A673 (cell line): ENCODE results near the gene CCL4. TPM values are rescaled to one million over a fixed set of nuclear protein-coding genes. Genes with fewer than 3 reads are reported as not detected.
"Not testable (repeated sequence)": the region's sequence is repeated elsewhere in the genome, so short reads cannot be mapped to it uniquely, and the experiment has no call there.

Experiments
- BruUV-seq: library from RNA; stranded (reverse); fragments of 400-500 nt; replicated peaks from 2 replicates; lab custom pipeline; 2021; lab: Mats Ljungman, UMichigan
- CTCF ChIA-PET: fragments of 300-600 bp; sonication (Branson Sonifier 250); formaldehyde crosslinking; loops from one replicate; lab custom pipeline; 2022; ENCODE audit warnings: antibody characterized with exemption; lab: Charles Lee
- POLR2A ChIA-PET: fragments of 300-600 bp; sonication (Branson Sonifier 250); formaldehyde crosslinking; loops from one replicate; lab custom pipeline; 2022; ENCODE audit warnings: antibody characterized with exemption; ENCODE audit not compliant: low non-redundant PET; lab: Charles Lee
- DNase-seq: peaks from one replicate; pipeline ENCODE4 v3.0.0-alpha.2; 2015; ENCODE audit warnings: low spot score
- H3K27ac ChIP-seq: fragments of 200-600 bp; sonication (generic); 2 replicates; pipeline ENCODE4 v1.5.1; 2016; ENCODE audit warnings: mixed run types, low read depth, mild to moderate bottlenecking, mixed read lengths, antibody characterized with exemption, low read length; ENCODE audit not compliant: poor library complexity, severe bottlenecking
- H3K27me3 ChIP-seq: fragments of 200-600 bp; sonication (generic); replicated peaks from 2 replicates; pipeline ENCODE4 v1.6.1; 2017; ENCODE audit warnings: mixed run types, low read depth, mild to moderate bottlenecking, mixed read lengths, antibody characterized with exemption, low read length; ENCODE audit not compliant: insufficient read depth, poor library complexity
- H3K36me3 ChIP-seq: fragments of 200-600 bp; sonication (generic); 2 replicates; pipeline ENCODE4 v1.6.1; 2016; ENCODE audit warnings: mixed run types, mild to moderate bottlenecking, mixed read lengths, antibody characterized with exemption, low read length; ENCODE audit not compliant: insufficient read depth, poor library complexity, severe bottlenecking
- H3K4me1 ChIP-seq: fragments of 200-600 bp; sonication (generic); 2 replicates; pipeline ENCODE4 v1.6.1; 2017; ENCODE audit warnings: mixed run types, mild to moderate bottlenecking, mixed read lengths, antibody characterized with exemption, low read length; ENCODE audit not compliant: insufficient read depth, poor library complexity, severe bottlenecking
- H3K4me3 ChIP-seq: fragments of 200-600 bp; sonication (generic); 2 replicates; pipeline ENCODE4 v1.5.1; 2016; ENCODE audit warnings: low read depth, mixed run types, mild to moderate bottlenecking, mixed read lengths, low read length; ENCODE audit not compliant: poor library complexity, severe bottlenecking
- H3K9me3 ChIP-seq: fragments of 200-600 bp; sonication (generic); 2 replicates; pipeline ENCODE4 v1.6.1; 2016; ENCODE audit warnings: mixed run types, low read depth, mild to moderate bottlenecking, mixed read lengths, antibody characterized with exemption, low read length; ENCODE audit not compliant: poor library complexity, severe bottlenecking
- EZH2 ChIP-seq: fragments of 200-600 bp; sonication (generic); IDR thresholded peaks from 2 replicates; pipeline ENCODE4 v1.6.1; 2017; ENCODE audit warnings: borderline replicate concordance, low read depth, mild to moderate bottlenecking, mixed read lengths, antibody characterized with exemption, low read length; ENCODE audit not compliant: poor library complexity, severe bottlenecking
- intact Hi-C: fragments of 100-400 bp; cut with micrococcal nuclease; formaldehyde crosslinking; loops from one replicate; pipeline ENCODE4 v1.10.0; 2022; ENCODE audit not compliant: unreplicated experiment
- total RNA-seq: library from RNA; stranded (reverse); gene quantifications from 2 replicates; pipeline ENCODE4 v1.2.3, GENCODE V29; 2021
- TF ChIP-seq, protein P1 (sequence below): fragments of 300-800, 200-600 bp; sonication (generic); conservative IDR thresholded peaks from 2 replicates; pipeline ENCODE4 v1.5.1; 2017; ENCODE audit warnings: low read depth, mild to moderate bottlenecking, antibody characterized with exemption, low read length, moderate library complexity, mixed read lengths

Gene CCL4
- total RNA-seq, 1 experiment from 2014 or later, result not detected

DNA sequence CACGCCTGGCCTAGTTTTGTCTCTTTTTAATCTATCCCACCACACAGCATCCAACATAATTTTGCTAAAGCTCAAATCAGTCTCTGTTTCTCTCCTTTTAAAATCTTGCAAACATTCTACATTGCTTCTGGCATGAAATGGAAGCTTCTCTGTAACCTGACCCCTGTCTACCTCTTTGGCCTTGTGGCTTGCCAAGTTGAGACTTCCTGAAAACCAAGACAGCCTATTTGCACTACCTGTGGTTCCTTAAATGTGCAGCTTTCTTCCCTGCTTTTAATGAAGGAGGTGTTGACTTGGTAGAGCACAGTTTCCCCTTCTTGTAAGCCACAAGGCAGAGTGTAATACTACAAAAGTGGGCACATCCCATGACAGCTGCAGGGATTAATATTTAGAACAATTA is 7.6 kb upstream of the CCL4 start:
- Histone ChIP-seq H3K4me1 (no peaks in the 10 kb centered on the region), H3K9me3 (no peaks in the 10 kb centered on the region), H3K27ac (no peak overlapping the region), H3K36me3 (no peaks in the 10 kb centered on the region), H3K27me3 (no peaks in the 10 kb centered on the region), H3K4me3 (no peak overlapping the region)
- TF ChIP-seq, protein P1, sequence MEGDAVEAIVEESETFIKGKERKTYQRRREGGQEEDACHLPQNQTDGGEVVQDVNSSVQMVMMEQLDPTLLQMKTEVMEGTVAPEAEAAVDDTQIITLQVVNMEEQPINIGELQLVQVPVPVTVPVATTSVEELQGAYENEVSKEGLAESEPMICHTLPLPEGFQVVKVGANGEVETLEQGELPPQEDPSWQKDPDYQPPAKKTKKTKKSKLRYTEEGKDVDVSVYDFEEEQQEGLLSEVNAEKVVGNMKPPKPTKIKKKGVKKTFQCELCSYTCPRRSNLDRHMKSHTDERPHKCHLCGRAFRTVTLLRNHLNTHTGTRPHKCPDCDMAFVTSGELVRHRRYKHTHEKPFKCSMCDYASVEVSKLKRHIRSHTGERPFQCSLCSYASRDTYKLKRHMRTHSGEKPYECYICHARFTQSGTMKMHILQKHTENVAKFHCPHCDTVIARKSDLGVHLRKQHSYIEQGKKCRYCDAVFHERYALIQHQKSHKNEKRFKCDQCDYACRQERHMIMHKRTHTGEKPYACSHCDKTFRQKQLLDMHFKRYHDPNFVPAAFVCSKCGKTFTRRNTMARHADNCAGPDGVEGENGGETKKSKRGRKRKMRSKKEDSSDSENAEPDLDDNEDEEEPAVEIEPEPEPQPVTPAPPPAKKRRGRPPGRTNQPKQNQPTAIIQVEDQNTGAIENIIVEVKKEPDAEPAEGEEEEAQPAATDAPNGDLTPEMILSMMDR, result no peak
- no peak for TF ChIP-seq EZH2
- ChIA-PET POLR2A (no interaction called here), CTCF (no interaction called here)
- no TSS peak for BruUV-seq
- intact Hi-C loops, result no loop called here
- DNase-seq, result no peak

- CTCF ChIA-PET, DNase-seq, H3K9me3 ChIP-seq, BruUV-seq, H3K27ac ChIP-seq, H3K4me3 ChIP-seq, H3K27me3 ChIP-seq, H3K4me1 ChIP-seq, H3K36me3 ChIP-seq, intact Hi-C loops, POLR2A ChIA-PET: not testable (repeated sequence)
These were observed 4.6 kb upstream of the CCL4 start for GRCh38 chr17:36099004-36099403.

DNA sequence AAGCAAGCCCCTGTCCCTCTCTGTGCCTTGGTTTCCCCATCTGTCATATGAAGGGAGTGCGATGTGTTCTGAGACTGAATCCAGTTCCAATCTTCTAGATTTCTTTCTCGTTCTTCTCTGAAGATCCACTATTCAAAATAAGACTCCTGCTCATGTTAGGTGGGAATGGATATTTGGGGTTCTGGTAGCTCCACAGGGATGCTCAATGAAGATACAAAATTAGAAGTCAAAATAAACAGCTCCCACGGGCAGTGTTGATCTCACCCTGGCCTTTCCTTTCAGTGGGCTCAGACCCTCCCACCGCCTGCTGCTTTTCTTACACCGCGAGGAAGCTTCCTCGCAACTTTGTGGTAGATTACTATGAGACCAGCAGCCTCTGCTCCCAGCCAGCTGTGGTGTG is 619 bp downstream of the CCL4 start:
- intact Hi-C loops, H3K9me3 ChIP-seq, BruUV-seq, H3K27ac ChIP-seq, POLR2A ChIA-PET, H3K4me3 ChIP-seq, H3K27me3 ChIP-seq, DNase-seq, CTCF ChIA-PET, H3K36me3 ChIP-seq, H3K4me1 ChIP-seq: not testable (repeated sequence)

GRCh38 chr17:36104701-36105181 is 1.1 kb downstream of the CCL4 start:
- intact Hi-C loops, result no loop called here
- POLR2A ChIA-PET, result no interaction called here
- BruUV-seq, result no TSS peak
- Histone ChIP-seq H3K36me3 (no peaks in the 10 kb centered on the region), H3K4me1 (no peaks in the 10 kb centered on the region), H3K27me3 (no peaks in the 10 kb centered on the region), H3K27ac (no peak overlapping the region), H3K4me3 (no peak overlapping the region), H3K9me3 (no peaks in the 10 kb centered on the region)
- no peak for DNase-seq
- no peak for TF ChIP-seq EZH2
- TF ChIP-seq, protein P1, result no peak
- CTCF ChIA-PET, result no interaction called here
